Epithelial cell of esophagus (primary cell): ENCODE results near the gene NFATC1.
"Not testable (repeated sequence)": the region's sequence is repeated elsewhere in the genome, so short reads cannot be mapped to it uniquely, and the experiment has no call there.

ENCODE experiments used
- DNase-seq: peaks from one replicate; pipeline ENCODE4 v3.0.0; 2010; ENCODE audit warnings: low read depth
- H3K4me3 ChIP-seq: 2 replicates; pipeline ENCODE4 v1.5.1; 2011; ENCODE audit warnings: mild to moderate bottlenecking, low read length, control low read depth
- CTCF ChIP-seq: IDR thresholded peaks from 2 replicates; pipeline ENCODE4 v1.5.1; 2011; ENCODE audit warnings: low read depth, mild to moderate bottlenecking, low read length, control low read depth, inconsistent platforms; ENCODE audit not compliant: insufficient read depth; ENCODE audit errors: missing control alignments

NFATC1 gene

DNA sequence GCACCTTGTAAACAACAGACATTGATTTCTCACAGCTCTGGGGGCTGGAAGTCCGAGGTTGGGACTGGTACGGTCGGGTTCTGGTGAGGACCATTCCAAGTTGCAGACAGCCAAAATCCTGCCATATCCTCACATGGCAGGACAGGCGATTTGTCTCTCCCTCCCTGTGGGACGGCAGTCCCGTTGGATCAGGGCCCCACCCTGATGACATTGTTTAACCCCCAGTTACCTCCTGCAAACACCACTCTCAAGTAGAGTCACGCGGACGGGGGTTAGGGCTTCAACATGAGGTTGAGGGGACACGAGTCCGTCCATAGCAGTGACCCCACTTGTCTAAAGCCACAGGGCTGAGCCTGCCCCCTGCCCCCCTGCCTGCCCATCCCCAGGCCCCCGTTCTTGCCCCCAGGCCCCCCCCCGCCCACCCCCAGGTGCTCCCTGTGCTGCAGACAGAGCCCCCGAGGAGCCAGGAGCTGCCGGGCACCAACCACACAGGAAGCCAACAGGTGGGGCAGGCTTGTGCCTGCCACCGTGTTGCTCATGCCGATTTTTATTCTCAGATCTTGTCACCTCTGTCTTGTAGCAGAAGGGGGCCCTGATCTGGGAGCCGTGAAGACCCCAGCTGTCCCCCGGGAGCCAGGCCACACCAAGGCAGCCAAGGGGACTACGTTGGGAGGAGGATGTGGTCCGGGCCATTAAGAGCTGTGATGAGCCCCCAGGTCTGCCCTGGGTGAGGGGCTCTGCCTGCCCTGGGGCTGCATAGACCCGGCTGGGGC lies 82.2 kb downstream of the NFATC1 start:
- TF ChIP-seq CTCF: no peak
- no peak overlapping the region for H3K4me3 ChIP-seq

DNA sequence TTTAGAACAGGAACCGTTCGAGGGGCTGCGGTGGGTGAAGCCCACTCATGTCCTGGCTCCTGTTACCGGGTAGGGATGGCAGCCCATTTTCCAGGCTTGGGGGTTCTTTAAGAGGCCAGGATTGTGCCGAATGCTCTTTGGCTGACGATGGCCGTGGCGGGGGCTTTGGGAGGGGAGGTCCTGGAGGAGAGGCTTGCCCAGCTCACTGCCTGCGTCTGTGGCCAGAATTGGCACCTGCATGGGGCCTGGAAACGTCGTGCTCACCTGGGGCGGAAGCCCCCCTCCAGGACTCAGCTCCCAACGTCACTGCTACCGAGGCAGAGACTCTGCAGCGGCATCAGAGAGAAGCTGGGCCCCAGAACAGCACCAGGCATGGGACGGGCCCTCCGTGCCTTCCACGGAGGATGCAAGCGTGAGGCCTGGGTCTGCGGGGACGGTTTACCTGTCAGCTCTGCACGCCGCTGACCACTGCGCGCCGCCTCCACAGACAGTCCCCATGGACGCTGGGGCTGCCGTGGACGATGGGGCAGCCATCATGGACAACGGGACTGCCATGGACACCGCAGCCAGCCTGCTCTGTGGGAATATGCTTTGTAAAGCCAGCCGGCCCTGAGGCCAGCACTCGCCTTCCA lies 82.9 kb downstream of the NFATC1 start:
- DNase-seq: no peak
- TF ChIP-seq CTCF: no peak
- H3K4me3 ChIP-seq: no peak overlapping the region

More for the DNA sequence above, 82.2 kb downstream of the NFATC1 start:
- no peak for DNase-seq

- TF ChIP-seq CTCF: no peak
- no peak overlapping the region for H3K4me3 ChIP-seq
- DNase-seq: no peak
Measured at GRCh38 chr18:79479116-79479760, 83.5 kb downstream of the NFATC1 start.

DNA sequence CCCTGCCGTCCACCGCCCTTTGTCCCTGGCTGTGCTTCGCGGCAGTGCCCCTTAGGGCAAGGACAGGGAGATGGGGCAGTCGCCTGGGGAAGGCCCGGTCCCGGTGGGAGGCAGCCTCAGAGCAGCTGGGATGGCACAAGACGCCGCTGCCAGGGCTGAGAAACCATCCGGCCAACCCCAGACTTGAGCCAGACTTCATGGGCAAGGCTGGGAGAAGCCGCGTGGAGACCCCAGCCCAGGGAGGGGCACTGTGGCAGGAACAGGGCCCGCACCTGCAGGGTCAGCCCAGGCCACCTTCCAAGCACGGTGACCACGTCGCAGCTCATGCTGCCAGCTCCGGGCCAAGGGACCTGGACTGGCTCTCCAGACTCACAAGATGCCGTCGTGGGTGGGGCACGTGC lies 84.0 kb downstream of the NFATC1 start:
- DNase-seq: no peak
- TF ChIP-seq CTCF: no peak
- no peak overlapping the region for H3K4me3 ChIP-seq

- DNase-seq: no peak
- no peak overlapping the region for H3K4me3 ChIP-seq
- no peak for TF ChIP-seq CTCF
Measured at GRCh38 chr18:79480171-79481045, 84.7 kb downstream of the NFATC1 start.

- TF ChIP-seq CTCF: no peak
- DNase-seq: no peak
Measured at GRCh38 chr18:79481046-79481790, 85.5 kb downstream of the NFATC1 start.

DNA sequence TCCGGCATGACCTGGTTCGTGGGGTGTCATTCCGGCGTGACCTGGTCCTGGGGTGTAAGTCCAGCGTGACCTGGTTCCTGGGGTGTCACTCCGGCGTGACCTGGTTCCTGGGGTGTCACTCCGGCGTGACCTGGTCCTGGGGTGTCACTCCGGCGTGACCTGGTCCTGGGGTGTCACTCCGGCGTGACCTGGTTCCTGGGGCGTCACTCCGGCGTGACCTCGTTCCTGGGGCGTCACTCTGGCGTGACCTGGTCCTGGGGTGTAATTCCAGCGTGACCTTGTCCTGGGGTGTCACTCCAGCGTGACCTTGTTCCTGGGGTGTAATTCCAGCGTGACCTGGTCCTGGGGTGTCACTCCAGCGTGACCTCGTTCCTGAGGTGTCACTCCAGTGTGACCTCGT lies 87.7 kb downstream of the NFATC1 start:
- DNase-seq, H3K4me3 ChIP-seq: not testable (repeated sequence)

More at GRCh38 chr18:79481046-79481790, 85.5 kb downstream of the NFATC1 start:
- H3K4me3 ChIP-seq: no peak overlapping the region
